NK-92 (cell line): ENCODE data around the gene ZNF860.
"Not testable (repeated sequence)": the region's sequence is repeated elsewhere in the genome, so short reads cannot be mapped to it uniquely, and the experiment has no call there.

Source experiments
- DNase-seq: peaks from one replicate; lab custom pipeline; 2025; ENCODE audit not compliant: unreplicated experiment; lab: John Stamatoyannopoulos, UW

Gene ZNF860

DNA sequence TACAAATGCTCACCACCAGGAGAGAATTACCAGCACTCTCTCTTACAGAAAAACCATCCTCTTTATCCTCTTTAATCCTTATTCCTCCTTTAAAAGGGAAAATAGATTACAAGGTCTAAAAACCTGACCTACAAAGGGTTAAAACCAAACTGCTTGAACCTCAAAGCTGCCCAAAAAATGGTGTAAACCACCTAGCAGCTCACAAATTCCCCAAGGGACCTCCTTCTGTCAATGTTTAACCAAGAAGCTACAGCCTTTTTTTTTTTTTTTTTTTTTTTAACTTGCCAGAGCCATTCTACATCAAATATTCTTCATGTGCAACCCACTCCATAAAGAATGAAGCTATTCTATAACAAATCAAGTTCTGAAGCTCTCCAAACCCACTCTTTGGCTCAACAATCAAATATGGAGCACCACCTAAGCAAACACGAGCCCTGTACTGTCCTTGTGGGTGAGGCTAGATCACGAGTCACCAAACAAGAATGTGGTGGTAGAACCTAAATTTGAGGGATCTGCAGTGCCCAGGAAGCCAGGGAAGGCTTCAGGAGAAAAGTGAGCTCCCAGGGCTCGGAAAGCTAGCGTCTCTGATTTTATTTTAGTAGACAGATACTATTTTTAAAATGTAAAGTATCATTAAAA lies 20.6 kb upstream of the ZNF860 start:
- DNase-seq = no peak

GRCh38 chr3:31962801-31963205 lies 18.7 kb upstream of the ZNF860 start:
- no peak for DNase-seq

GRCh38 chr3:31966978-31967591 lies 14.5 kb upstream of the ZNF860 start:
- no peak for DNase-seq

DNA sequence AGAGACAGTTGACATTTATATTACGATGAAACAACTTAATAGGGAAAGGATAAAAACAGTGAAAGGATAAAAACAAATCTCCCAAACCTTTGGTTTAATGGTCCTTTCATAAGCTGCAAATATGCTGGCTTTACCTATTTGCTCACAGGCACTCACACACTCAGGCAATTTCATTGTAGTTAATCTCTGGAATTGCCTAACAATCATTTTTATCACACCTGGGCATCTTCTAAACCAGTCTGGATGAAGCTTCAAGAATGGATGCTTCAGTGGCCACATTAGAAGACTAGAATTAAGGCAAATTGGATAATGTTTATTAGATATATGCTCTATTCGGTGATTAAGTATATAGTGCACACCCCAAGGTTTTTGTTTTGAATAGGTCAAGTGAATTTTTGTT lies 14.0 kb upstream of the ZNF860 start:
- no peak for DNase-seq

- DNase-seq = no peak
These were observed 13.1 kb upstream of the ZNF860 start for GRCh38 chr3:31968369-31968926.

GRCh38 chr3:31968927-31969418 lies 12.6 kb upstream of the ZNF860 start:
- DNase-seq = no peak

GRCh38 chr3:31971607-31972006 lies 9.9 kb upstream of the ZNF860 start:
- DNase-seq = no peak

GRCh38 chr3:31973081-31973480 lies 8.5 kb upstream of the ZNF860 start:
- no peak for DNase-seq

DNA sequence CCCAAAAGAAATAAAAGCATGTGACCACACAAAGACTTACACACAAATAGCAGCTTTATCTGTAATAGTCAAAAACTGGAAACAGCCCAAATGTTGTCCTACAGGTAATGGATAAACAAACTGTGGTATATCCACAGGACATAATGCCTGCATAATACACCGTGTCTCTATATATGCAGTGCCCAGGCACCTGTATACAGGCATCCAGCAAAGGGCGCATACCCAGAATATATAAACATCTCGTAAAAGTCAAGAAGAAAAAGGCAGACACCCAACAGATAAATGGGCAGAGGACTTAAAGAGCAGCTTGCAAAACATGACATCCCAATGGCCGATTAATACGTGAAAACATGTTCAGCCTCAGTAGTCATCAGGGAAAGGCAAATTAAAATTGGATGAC lies 7.7 kb upstream of the ZNF860 start:
- DNase-seq = no peak

DNA sequence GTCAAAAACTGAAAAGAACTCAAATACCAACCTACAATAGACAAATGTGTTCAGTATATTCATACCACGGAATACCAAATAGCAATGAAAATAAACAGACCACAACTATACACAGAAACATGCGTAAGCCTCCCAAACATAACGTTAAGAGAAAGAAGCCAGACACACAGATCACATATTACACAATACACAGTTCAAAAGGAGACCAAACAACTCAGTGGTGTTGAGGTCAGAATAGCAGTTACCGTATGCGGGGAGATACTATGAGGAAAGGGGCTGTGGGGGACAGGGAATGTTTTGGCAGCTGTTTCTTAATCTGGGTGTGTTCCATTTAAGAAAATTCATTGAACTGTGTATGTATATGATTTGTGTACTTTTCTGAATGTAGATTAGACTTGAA lies 7.1 kb upstream of the ZNF860 start:
- DNase-seq = no peak

- no peak for DNase-seq
These were observed 6.6 kb upstream of the ZNF860 start for GRCh38 chr3:31974964-31975363.

- no peak for DNase-seq
These were observed 5.2 kb upstream of the ZNF860 start for GRCh38 chr3:31976302-31976701.

GRCh38 chr3:31977736-31978135 lies 3.8 kb upstream of the ZNF860 start:
- DNase-seq = no peak

GRCh38 chr3:31978553-31978952 lies 3.0 kb upstream of the ZNF860 start:
- no peak for DNase-seq

DNA sequence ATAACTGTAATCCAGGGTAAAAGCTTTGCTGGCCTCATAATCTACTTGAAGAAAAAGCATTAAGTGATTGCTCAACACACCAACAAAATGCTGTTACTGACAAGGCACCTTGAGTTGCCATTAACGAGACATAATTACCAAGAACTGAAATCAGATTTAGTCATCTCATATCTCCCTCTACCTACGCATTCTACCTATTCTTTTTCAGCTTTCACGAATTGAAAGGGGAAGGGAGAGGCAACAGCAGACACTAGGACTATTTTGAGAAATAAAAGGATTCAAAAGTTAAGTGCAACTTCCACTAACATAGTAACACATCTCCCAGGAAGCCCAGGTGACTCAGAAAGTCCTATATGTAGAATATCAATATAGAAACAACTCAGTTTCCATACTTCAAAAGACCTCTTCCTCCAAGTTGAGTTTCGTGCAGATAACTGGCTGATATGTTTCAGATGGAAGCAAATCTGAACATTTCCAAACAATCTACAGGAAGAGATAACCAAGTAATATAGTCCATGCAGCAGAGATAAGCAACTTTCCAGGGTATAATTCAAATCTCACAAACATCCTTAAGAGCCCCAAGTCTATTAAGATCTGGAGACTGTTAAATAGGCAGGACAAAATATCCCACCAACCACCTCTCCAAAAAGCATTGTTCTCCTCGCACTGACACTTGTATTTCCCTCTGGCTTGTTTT lies 2.4 kb upstream of the ZNF860 start:
- DNase-seq = no peak

- DNase-seq = no peak
These were observed 882 bp upstream of the ZNF860 start for GRCh38 chr3:31980530-31981205.

- no peak for DNase-seq
These were observed 2.8 kb downstream of the ZNF860 start for GRCh38 chr3:31984321-31984720.

DNA sequence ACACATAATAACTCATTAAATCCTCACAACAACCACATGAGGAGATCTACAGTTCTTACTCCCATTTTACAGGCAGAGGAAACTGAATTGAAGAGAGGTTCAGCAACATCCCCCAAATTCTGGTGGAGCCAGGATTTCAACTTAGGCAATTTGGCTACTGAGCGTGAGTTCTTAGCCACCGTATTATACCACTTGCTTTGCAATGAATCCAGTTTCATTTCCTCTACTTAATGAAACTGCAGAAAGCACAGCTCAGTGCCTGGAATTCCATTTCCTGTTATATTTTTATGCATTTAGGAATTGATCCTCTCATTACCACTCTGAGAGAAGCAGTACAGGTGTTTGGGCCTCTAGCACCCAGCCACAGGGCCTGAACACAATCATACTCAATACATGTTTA lies 4.3 kb downstream of the ZNF860 start:
- DNase-seq = no peak

DNA sequence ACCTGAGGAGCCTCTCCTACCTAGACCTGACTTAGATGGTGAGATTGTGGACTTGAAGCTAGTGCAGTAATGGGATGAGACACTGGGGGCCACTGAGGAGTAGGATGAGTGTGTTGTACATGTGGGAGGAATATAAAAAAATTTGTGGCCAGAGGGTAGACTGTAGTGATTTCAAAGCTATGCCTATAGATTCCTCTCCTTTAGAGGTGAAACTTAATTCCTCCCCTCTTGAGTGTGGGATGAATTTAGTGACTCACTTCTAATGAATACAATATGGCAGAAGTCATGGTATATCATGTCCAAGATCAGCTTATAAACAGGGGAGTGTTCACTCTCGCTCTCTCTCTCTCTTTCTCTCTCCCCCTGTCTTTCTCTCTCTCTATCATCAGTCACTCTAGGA lies 6.7 kb downstream of the ZNF860 start:
- DNase-seq = no peak

DNA sequence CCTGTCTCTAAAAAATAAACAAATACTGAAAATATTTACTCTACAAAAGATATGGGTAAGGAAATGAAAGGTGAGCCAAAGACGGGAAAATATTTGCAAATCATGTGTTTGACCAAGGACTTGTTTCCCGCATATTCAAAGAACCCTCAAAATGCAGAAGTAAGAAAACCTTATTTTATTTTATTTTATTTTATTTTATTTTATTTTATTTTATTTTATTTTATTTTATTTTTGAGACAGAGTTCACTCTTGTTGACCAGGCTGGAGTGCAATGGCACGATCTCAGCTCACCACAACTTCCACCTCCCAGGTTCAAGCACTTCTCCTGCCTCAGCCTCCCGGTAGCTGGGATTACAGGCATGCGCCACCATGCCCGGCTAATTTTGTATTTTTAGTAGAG lies 11.4 kb downstream of the ZNF860 start:
- not testable (repeated sequence) for DNase-seq

DNA sequence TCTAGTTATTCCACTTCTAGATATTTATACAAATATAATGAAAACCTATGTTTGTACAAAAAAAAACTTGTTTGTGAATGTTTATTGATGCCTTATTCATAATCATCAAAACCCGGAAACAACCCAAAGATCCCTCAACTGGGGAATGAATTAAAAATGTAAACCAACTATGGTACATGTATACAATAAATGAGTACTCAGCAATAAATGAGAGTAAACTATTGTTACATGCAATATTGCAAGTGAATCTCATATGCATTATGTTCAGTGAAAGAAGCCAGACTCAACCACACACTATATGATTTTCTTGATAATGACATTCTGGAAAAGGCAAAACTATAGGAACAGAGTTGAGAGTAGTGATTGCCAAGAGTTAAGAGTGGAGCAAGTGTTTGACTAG lies 12.3 kb downstream of the ZNF860 start:
- no peak for DNase-seq
